Thyroid gland (tissue), 4 donors: ENCODE measurements around the gene NAV2.

Experiments used
- CTCF ChIP-seq, 6 experiments: fragments of 200-600 bp in 3 of 6; fragments of 450-650 bp in 3 of 6; sonication (generic) in 3 of 6; IDR thresholded peaks; one replicate each; pipeline ENCODE4 v1.5.1; 2016 to 2019; ENCODE audit warnings: antibody characterized with exemption in 6 of 6, mild to moderate bottlenecking in 2 of 6, inconsistent platforms in 1 of 6, moderate library complexity in 1 of 6
- POLR2A ChIP-seq, 2 donors: fragments of 450-650 bp; IDR thresholded peaks; one replicate each; pipeline ENCODE4 v1.6.1; 2017; ENCODE audit warnings: antibody characterized with exemption in 2 of 2, mild to moderate bottlenecking in 2 of 2, moderate library complexity in 1 of 2

- TF ChIP-seq CTCF (IDR thresholded peaks at IDR 0.05) (no peak), POLR2A (IDR thresholded peaks at IDR 0.05) (no peak)
Measured at GRCh38 chr11:19869946-19870589, 157.4 kb downstream of the NAV2 start.
